Spleen (tissue), 11 donors: Measurements from ENCODE around the gene AHNAK2. TPM values are rescaled to one million over a fixed set of nuclear protein-coding genes. Genes with fewer than 3 reads are reported as not detected.
"Not testable (repeated sequence)": the region's sequence is repeated elsewhere in the genome, so short reads cannot be mapped to it uniquely, and the experiment has no call there.

ENCODE experiments used
- DNase-seq: peaks from one replicate; pipeline ENCODE4 v3.0.0-alpha.2; 2020
- H3K27ac ChIP-seq, 8 donors: fragments of 200-600 bp; sonication (generic) in 7 of 8; 1 replicate in 4 of 8; 2 replicates in 4 of 8; pipeline versions ENCODE4 v1.5.0 to v1.8.0; 2016 to 2021; ENCODE audit warnings: inconsistent platforms in 4 of 8, mild to moderate bottlenecking in 4 of 8, moderate library complexity in 1 of 8
- H3K27me3 ChIP-seq, 7 donors: fragments of 200-600 bp; sonication (generic) in 6 of 7; replicated peaks in 1 of 7; 1 replicate in 4 of 7; 2 replicates in 3 of 7; pipeline versions ENCODE4 v1.5.0 to v1.8.0; 2016 to 2021; ENCODE audit warnings: inconsistent platforms in 3 of 7, mild to moderate bottlenecking in 1 of 7
- H3K36me3 ChIP-seq, 6 donors: fragments of 200-600 bp; sonication (generic) in 5 of 6; 1 replicate in 4 of 6; 2 replicates in 2 of 6; pipeline versions ENCODE4 v1.5.0 to v1.8.0; 2016 to 2021; ENCODE audit warnings: inconsistent platforms in 2 of 6
- H3K4me1 ChIP-seq, 6 donors: fragments of 200-600 bp; sonication (generic) in 5 of 6; 1 replicate in 3 of 6; 2 replicates in 3 of 6; pipeline versions ENCODE4 v1.5.0 to v1.8.0; 2016 to 2021; ENCODE audit warnings: inconsistent platforms in 3 of 6
- H3K4me3 ChIP-seq, 8 donors: fragments of 200-600 bp; sonication (generic) in 7 of 8; 1 replicate in 4 of 8; 2 replicates in 4 of 8; pipeline versions ENCODE4 v1.5.0 to v1.8.0; 2016 to 2021; ENCODE audit warnings: inconsistent platforms in 4 of 8, mild to moderate bottlenecking in 4 of 8, moderate library complexity in 2 of 8
- H3K9me3 ChIP-seq, 8 donors: fragments of 200-600 bp; sonication (generic) in 7 of 8; 1 replicate in 4 of 8; 2 replicates in 4 of 8; pipeline versions ENCODE4 v1.5.0 to v1.8.0; 2016 to 2021; ENCODE audit warnings: inconsistent platforms in 4 of 8
- CTCF ChIP-seq, 11 experiments: fragments of 200-600 bp in 7 of 11; fragments of 450-650 bp in 4 of 11; sonication (generic) in 4 of 11; IDR thresholded peaks in 8 of 11; conservative IDR thresholded peaks in 3 of 11; 1 replicate in 7 of 11; 2 replicates in 4 of 11; pipeline versions ENCODE4 v1.4.0 to v1.8.0; 2016 to 2021; ENCODE audit warnings: antibody characterized with exemption in 11 of 11, inconsistent platforms in 4 of 11, mild to moderate bottlenecking in 1 of 11
- POLR2A ChIP-seq, 3 donors: fragments of 450-650 bp; IDR thresholded peaks; one replicate each; pipeline ENCODE4 v1.5.1; 2017; ENCODE audit warnings: antibody characterized with exemption in 3 of 3, mild to moderate bottlenecking in 1 of 3
- POLR2AphosphoS5 ChIP-seq, 3 donors: sonication (generic); formaldehyde crosslinking; IDR thresholded peaks; one replicate each; pipeline ENCODE4 v1.5.1; 2017; ENCODE audit warnings: antibody characterized with exemption in 3 of 3
- WGBS, 5 donors: extraction: QIAGEN DNeasy Blood & Tissue Kit in 3 of 5; methylation state at CpG; one replicate each; pipeline versions ENCODE4 v1.1.5 to v1.1.7; 2013 to 2018; 5-methylcytosine and 5-hydroxymethylcytosine counted together
- intact Hi-C: fragments of 100-400 bp; cut with DNase I; formaldehyde crosslinking; loops from one replicate; pipeline ENCODE4 v1.15.0; 2023; ENCODE audit warnings: low total_unique reads
- polyA plus RNA-seq, 3 donors: library from polyadenylated mRNA; stranded (reverse); fragments of 200-250 nt; gene quantifications; one replicate each; pipeline ENCODE4 v1.2.1, GENCODE V29; 2013
- total RNA-seq, 7 donors: library from RNA; depleted of rRNA in 3 of 7; stranded (reverse); fragments of >200 nt in 3 of 7; fragmentation: NEBNext Ultra II Directional in 4 of 7; extraction: Animal tissue kit (Norgen Biotek cat#: 25700) in 4 of 7; gene quantifications; one replicate each; pipeline versions ENCODE4 v1.1.0 to v1.2.1, GENCODE V29; 2016 to 2021
- donor health status: healthy with polysubstance abuse.
- donor health status: DM: no; HTN: no; CAD: no; lungs with moderate emphysema.
- donor health status: DM: no; HTN: no; CAD: no.
- donor health status: Bipolar disorder and iron deficiency.
- donor health status: healthy.
- donor health status: DM: no; HTN: no; CAD: no.
- donor health status: DM: yes; HTN: yes; CAD: no.

Gene AHNAK2
- total and polyA plus RNA-seq, 10 donors, result 0.26 to 1.3 (median 0.71) TPM

- no peak for TF ChIP-seq POLR2A (IDR thresholded peaks at IDR 0.05)
- TF ChIP-seq CTCF (IDR thresholded peaks at IDR 0.05 in 8 of 11, conservative IDR thresholded peaks at IDR 0.05 in 3 of 11), result no peak
- TF ChIP-seq POLR2AphosphoS5 (IDR thresholded peaks at IDR 0.05), result no peak
- peaks cover 0 to 5% (median 0%) of the 10 kb centered on the region in 7 donors for H3K27me3 ChIP-seq
- H3K27ac ChIP-seq, result no peak overlapping the region
- H3K4me3 ChIP-seq, result no peak overlapping the region
- no peaks in the 10 kb centered on the region for H3K4me1 ChIP-seq
- no peaks in the 10 kb centered on the region for H3K36me3 ChIP-seq
- WGBS, 5 donors, result 86 to 94% (median 91%) methylated on average over 13 to 17 of the region's 17 CpGs
- intact Hi-C loops, result no loop called here
- DNase-seq, result peak; percentile 6
- no peaks in the 10 kb centered on the region for H3K9me3 ChIP-seq
Observed at GRCh38 chr14:104950021-104950420, 28.2 kb downstream of the AHNAK2 start.

GRCh38 chr14:104949406-104949955 is 28.7 kb downstream of the AHNAK2 start:
- WGBS, 5 donors, result 87 to 97% (median 95%) methylated on average over 15 to 24 of the region's 24 CpGs
- H3K27ac ChIP-seq, result not testable (repeated sequence)

DNA sequence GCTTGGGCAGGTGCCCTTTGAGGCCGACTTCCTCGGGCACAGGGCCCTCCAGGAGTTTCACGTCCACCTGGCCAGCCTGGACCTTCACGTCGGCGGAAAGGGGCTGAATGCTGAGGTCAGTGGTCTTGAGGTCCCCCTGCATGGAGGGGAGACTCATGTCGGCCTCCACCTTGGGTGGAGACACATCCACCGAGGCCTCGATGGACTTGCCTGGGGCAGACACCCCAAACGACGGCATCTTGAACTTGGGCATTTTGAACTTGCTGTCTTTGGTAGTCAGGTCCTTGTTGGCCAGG is 29.5 kb downstream of the AHNAK2 start:
- H3K27me3 ChIP-seq, result no peaks in the 10 kb centered on the region
- no peak overlapping the region for H3K27ac ChIP-seq
- no peaks in the 10 kb centered on the region for H3K9me3 ChIP-seq
- H3K4me1 ChIP-seq, result no peaks in the 10 kb centered on the region
- intact Hi-C loops, result no loop called here
- TF ChIP-seq POLR2AphosphoS5 (IDR thresholded peaks at IDR 0.05) (no peak), CTCF (IDR thresholded peaks at IDR 0.05 in 8 of 11, conservative IDR thresholded peaks at IDR 0.05 in 3 of 11) (no peak), POLR2A (IDR thresholded peaks at IDR 0.05) (no peak)
- 78 to 94% (median 91%) methylated on average over 8 to 11 of the region's 11 CpGs for whole genome bisulfite sequencing, 5 donors
- H3K4me3 ChIP-seq, result no peak overlapping the region
- peak; percentile 63 for DNase-seq
- H3K36me3 ChIP-seq, result no peaks in the 10 kb centered on the region

More at GRCh38 chr14:104949406-104949955, 28.7 kb downstream of the AHNAK2 start:
- peak; percentile 11 for DNase-seq
- H3K4me3 ChIP-seq, intact Hi-C loops, H3K4me1 ChIP-seq, H3K27me3 ChIP-seq, H3K9me3 ChIP-seq, H3K36me3 ChIP-seq: not testable (repeated sequence)

GRCh38 chr14:104947881-104948735 is 30.1 kb downstream of the AHNAK2 start:
- peak; percentile 67 for DNase-seq
- intact Hi-C loops, H3K36me3 ChIP-seq, H3K4me1 ChIP-seq, H3K9me3 ChIP-seq, H3K27me3 ChIP-seq, H3K4me3 ChIP-seq, H3K27ac ChIP-seq: not testable (repeated sequence)
- 87 to 94% (median 93%) methylated on average over 20 to 35 of the region's 35 CpGs for WGBS, 5 donors

- H3K4me1 ChIP-seq, intact Hi-C loops, H3K36me3 ChIP-seq, H3K27me3 ChIP-seq, H3K27ac ChIP-seq, H3K4me3 ChIP-seq, H3K9me3 ChIP-seq: not testable (repeated sequence)
- peak; percentile 38 for DNase-seq
- 90 to 97% (median 93%) methylated on average over 11 to 13 of the region's 13 CpGs for WGBS, 5 donors
Observed at GRCh38 chr14:104947201-104947600, 31.0 kb downstream of the AHNAK2 start.

DNA sequence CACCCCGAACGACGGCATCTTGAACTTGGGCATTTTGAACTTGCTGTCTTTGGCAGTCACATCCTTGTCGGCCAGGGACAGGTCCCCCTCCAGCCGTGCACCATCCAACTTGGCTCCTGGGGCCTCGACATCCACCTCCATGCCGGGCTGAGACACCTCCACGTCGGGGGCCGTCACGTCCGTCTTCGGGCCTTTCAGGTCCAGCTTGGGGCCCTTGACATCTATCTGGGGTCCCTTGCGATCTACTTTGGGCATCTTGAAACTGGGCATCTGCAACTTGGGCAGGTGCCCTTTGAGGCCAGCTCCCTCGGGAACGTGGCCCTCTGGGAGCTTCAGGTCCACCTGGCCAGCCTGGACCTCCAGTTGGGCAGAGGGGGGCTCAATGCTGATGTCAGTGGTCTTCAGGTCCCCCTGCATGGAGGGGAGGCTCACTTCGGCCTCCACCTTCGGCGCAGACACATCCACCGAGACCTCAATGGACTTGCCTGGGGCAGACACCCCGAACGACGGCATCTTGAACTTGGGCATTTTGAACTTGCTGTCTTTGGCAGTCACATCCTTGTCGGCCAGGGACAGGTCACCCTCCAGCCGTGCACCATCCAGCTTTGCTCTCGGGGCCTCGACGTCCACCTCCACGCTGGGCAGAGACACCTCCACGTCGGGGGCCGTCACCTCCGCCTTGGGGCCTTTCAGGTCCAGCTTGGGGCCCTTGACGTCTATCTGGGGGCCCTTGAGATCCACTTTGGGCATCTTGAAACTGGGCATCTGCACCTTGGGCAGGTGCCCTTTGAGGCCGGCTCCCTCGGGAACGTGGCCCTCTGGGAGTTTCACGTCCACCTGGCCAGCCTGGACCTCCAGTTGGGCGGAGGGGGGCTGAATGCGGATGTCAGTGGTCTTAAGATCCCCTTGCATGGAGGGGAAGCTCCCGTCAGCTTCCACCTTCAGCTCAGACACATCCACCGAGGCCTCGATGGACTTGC is 31.9 kb downstream of the AHNAK2 start:
- H3K27me3 ChIP-seq, H3K4me1 ChIP-seq, H3K27ac ChIP-seq, H3K9me3 ChIP-seq, H3K4me3 ChIP-seq, intact Hi-C loops, H3K36me3 ChIP-seq: not testable (repeated sequence)
- 85 to 94% (median 90%) methylated on average over 35 to 43 of the region's 43 CpGs for WGBS, 5 donors
- peak; percentile 56 for DNase-seq

GRCh38 chr14:104945266-104945665 is 32.9 kb downstream of the AHNAK2 start:
- intact Hi-C loops, H3K27ac ChIP-seq, H3K36me3 ChIP-seq, H3K9me3 ChIP-seq, H3K27me3 ChIP-seq, H3K4me3 ChIP-seq, H3K4me1 ChIP-seq: not testable (repeated sequence)
- 86 to 97% (median 89%) methylated on average over 15 to 20 of the region's 20 CpGs for WGBS, 5 donors
- peak; percentile 60 for DNase-seq

GRCh38 chr14:104944436-104945205 is 33.6 kb downstream of the AHNAK2 start:
- H3K27ac ChIP-seq, H3K4me1 ChIP-seq, H3K36me3 ChIP-seq, H3K27me3 ChIP-seq, H3K9me3 ChIP-seq, H3K4me3 ChIP-seq, intact Hi-C loops: not testable (repeated sequence)
- peak; percentile 66 for DNase-seq
- WGBS, 5 donors, result 88 to 95% (median 91%) methylated on average over 23 to 29 of the region's 29 CpGs
